Endodermal cell (in vitro differentiated cells): ENCODE measurements around the gene PDCD2L. TPM values are rescaled to one million over a fixed set of nuclear protein-coding genes. Genes with fewer than 3 reads are reported as not detected.
"Not testable (repeated sequence)": the region's sequence is repeated elsewhere in the genome, so short reads cannot be mapped to it uniquely, and the experiment has no call there.

Experiments used
- DNase-seq: peaks from one replicate; pipeline ENCODE4 v3.0.0-alpha.2; 2017
- H3K27ac ChIP-seq: 2 replicates; pipeline ENCODE4 v1.5.1; 2013; ENCODE audit warnings: mild to moderate bottlenecking, low read depth, low read length, moderate library complexity
- H3K27me3 ChIP-seq: 2 replicates; pipeline ENCODE4 v1.6.1; 2013; ENCODE audit warnings: mild to moderate bottlenecking, low read length, moderate library complexity; ENCODE audit not compliant: insufficient read depth, control insufficient read depth, poor library complexity, severe bottlenecking
- H3K36me3 ChIP-seq: 2 replicates; pipeline ENCODE4 v1.7.0; 2013; ENCODE audit warnings: mild to moderate bottlenecking, low read length, moderate library complexity; ENCODE audit not compliant: control insufficient read depth, insufficient read depth
- H3K4me1 ChIP-seq: one replicate; pipeline ENCODE4 v1.7.0; 2013; ENCODE audit warnings: low read length; ENCODE audit not compliant: control insufficient read depth, insufficient read depth
- H3K4me3 ChIP-seq: 2 replicates; pipeline ENCODE4 v1.5.1; 2013; ENCODE audit warnings: mild to moderate bottlenecking, low read length, moderate library complexity
- H3K9ac ChIP-seq: 2 replicates; pipeline ENCODE4 v1.6.1; 2013; ENCODE audit warnings: mild to moderate bottlenecking, low read length, moderate library complexity; ENCODE audit not compliant: poor library complexity, severe bottlenecking; ENCODE audit errors: extremely low read depth
- H3K9me3 ChIP-seq: 2 replicates; pipeline ENCODE4 v1.6.1; 2013; ENCODE audit warnings: mild to moderate bottlenecking, low read length, moderate library complexity; ENCODE audit not compliant: control insufficient read depth
- H3K27ac Mint-ChIP-seq: 2 replicates; pipeline ENCODE4 v1.8.0; 2020; ENCODE audit warnings: mixed read lengths
- H3K27me3 Mint-ChIP-seq: 2 replicates; pipeline ENCODE4 v1.8.0; 2021; ENCODE audit warnings: mild to moderate bottlenecking, mixed read lengths; ENCODE audit not compliant: insufficient read depth
- H3K36me3 Mint-ChIP-seq: 2 replicates; pipeline ENCODE4 v1.8.0; 2020; ENCODE audit warnings: low read depth, mixed read lengths
- H3K4me1 Mint-ChIP-seq: 2 replicates; pipeline ENCODE4 v1.8.0; 2020; ENCODE audit warnings: mixed read lengths
- H3K4me3 Mint-ChIP-seq: 2 replicates; pipeline ENCODE4 v1.8.0; 2020; ENCODE audit warnings: mild to moderate bottlenecking, moderate library complexity, mixed read lengths
- H3K9me3 Mint-ChIP-seq: 2 replicates; pipeline ENCODE4 v1.8.0; 2020; ENCODE audit warnings: mild to moderate bottlenecking, mixed read lengths
- WGBS, 2 experiments: methylation state at CpG; one replicate each; pipeline versions ENCODE4 v1.1.5 to v1.1.7; 2013; ENCODE audit warnings: missing lambda C conversion rate in 2 of 2, mixed read lengths in 1 of 2; ENCODE audit not compliant: insufficient coverage in 1 of 2, insufficient read length in 1 of 2; 5-methylcytosine and 5-hydroxymethylcytosine counted together
- total RNA-seq, 2 donors: library from RNA; stranded (reverse); fragmentation: NEBNext Ultra II Directional in 1 of 2; extraction: Animal tissue kit (Norgen Biotek cat#: 25700) in 1 of 2; gene quantifications; 2 replicates in 1 of 2; 3 replicates in 1 of 2; pipeline ENCODE4 v1.2.1, GENCODE V29; 2021
- TF ChIP-seq, protein P1 (sequence below): fragments of 200-600 bp; sonication (generic); conservative IDR thresholded peaks from 2 replicates; pipeline ENCODE4 v1.5.0; 2021; ENCODE audit warnings: antibody characterized with exemption, mild to moderate bottlenecking

Gene PDCD2L
- total RNA-seq, 2 donors from 2014 or later, result 25.0 to 25.1 TPM

DNA sequence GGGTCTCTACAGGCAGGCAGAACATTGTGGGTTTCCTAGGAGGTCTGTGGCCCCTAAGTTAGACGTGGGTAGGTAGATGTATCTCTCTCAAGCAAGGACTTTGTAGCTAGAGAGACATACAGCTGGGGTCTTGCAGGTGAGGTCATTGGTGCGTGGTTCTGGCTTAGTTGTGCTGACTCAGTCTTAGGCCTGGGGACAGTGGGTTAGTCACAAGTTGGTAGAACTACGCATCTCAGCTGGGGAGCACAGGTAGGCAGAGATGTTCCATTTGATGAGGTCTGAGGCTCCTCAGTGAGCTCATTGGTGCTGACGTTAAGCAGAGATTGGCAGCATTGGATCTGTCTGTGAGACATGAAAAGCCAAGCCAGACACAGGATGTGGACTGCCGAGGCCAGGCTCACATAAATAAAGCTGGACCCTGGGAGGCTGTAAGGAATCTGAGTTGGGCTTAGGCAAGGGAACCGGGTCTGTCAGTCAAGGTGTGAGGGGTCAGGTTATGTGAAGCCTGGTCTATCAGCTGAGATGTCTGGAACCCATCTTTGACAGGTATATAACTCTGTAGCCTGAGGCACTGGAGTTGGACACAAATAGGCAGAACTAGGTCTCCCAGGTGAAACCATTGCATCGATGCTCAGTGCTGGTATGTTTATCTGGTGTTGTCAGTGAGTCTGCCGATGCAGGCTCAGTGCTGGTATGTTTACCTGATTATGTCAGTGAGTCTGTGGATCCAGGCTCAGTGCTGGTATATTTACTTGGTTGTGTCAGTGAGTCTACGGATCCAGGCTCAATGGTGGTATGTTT is 17.4 kb upstream of the PDCD2L start:
- TF ChIP-seq, protein P1, sequence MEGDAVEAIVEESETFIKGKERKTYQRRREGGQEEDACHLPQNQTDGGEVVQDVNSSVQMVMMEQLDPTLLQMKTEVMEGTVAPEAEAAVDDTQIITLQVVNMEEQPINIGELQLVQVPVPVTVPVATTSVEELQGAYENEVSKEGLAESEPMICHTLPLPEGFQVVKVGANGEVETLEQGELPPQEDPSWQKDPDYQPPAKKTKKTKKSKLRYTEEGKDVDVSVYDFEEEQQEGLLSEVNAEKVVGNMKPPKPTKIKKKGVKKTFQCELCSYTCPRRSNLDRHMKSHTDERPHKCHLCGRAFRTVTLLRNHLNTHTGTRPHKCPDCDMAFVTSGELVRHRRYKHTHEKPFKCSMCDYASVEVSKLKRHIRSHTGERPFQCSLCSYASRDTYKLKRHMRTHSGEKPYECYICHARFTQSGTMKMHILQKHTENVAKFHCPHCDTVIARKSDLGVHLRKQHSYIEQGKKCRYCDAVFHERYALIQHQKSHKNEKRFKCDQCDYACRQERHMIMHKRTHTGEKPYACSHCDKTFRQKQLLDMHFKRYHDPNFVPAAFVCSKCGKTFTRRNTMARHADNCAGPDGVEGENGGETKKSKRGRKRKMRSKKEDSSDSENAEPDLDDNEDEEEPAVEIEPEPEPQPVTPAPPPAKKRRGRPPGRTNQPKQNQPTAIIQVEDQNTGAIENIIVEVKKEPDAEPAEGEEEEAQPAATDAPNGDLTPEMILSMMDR, result no peak
- Mint-ChIP-seq H3K36me3 (peaks cover 68% of the 10 kb centered on the region), H3K4me3 (no peak overlapping the region), H3K4me1 (no peaks in the 10 kb centered on the region), H3K9me3 (no peaks in the 10 kb centered on the region), H3K27me3 (no peaks in the 10 kb centered on the region), H3K27ac (no peak overlapping the region)
- no peaks in the 10 kb centered on the region for H3K27me3 ChIP-seq
- H3K4me1 ChIP-seq, result no peaks in the 10 kb centered on the region
- no peaks in the 10 kb centered on the region for H3K9me3 ChIP-seq
- no peak for DNase-seq
- H3K36me3 ChIP-seq, result peaks cover 77% of the 10 kb centered on the region
- no peak overlapping the region for H3K9ac ChIP-seq
- WGBS, 2 experiments, result 91% methylated on average over 7 to 9 of the region's 9 CpGs
- H3K27ac ChIP-seq, result no peak overlapping the region
- no peak overlapping the region for H3K4me3 ChIP-seq

DNA sequence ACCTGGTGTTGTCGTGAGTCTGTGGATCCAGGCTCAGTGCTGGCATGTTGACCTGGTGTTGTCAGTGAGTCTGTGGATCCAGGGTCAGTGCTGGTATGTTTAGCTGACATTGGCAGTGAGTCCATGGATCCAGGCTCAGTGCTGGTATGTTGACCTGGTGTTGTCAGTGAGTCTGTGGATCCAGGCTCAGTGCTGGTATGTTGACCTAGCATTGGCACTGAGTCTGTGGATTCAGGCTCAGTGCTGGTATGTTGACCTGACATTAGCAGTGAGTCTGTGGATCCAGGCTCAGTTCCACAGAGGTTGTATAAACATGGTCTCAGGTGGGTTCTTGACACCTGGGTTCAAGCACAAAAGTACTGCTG is 16.8 kb upstream of the PDCD2L start:
- Histone ChIP-seq H3K4me1 (no peaks in the 10 kb centered on the region), H3K36me3 (peaks cover 73% of the 10 kb centered on the region), H3K9ac (no peak overlapping the region), H3K27ac (no peak overlapping the region), H3K9me3 (no peaks in the 10 kb centered on the region), H3K27me3 (no peaks in the 10 kb centered on the region), H3K4me3 (no peak overlapping the region)
- Mint-ChIP-seq H3K27me3 (no peaks in the 10 kb centered on the region), H3K9me3 (no peaks in the 10 kb centered on the region), H3K27ac (no peak overlapping the region), H3K36me3 (peaks cover 62% of the 10 kb centered on the region), H3K4me1 (no peaks in the 10 kb centered on the region), H3K4me3 (no peak overlapping the region)
- no peak for DNase-seq
- 88% methylated on average over 1 of the region's 1 CpG; no CpG with 5 or more reads in 1 of the 2 experiments for WGBS, 2 experiments
- TF ChIP-seq, protein P1, result no peak

DNA sequence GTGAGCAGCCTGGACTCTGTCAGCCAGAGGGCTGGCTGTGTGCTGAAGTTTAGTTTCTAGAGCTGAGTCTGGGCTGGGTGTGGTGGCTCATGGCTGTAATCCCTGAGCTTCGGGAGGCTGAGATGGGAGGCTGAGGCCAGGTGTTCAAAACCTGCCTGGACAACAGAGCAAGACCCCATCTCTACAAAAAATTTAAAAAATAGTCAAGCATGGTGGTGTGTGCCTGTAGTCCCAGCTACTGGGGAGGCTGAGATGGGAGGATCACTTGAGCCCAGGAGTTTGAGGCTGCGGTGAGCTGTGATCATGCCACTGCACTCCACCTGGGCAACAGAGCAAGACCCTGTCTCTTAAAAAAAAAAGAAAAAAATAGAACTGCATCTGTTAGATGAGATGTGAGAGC is 15.5 kb upstream of the PDCD2L start:
- H3K27ac ChIP-seq, H3K27me3 ChIP-seq, H3K27ac Mint-ChIP-seq, H3K4me3 Mint-ChIP-seq, H3K9ac ChIP-seq, H3K9me3 Mint-ChIP-seq, H3K27me3 Mint-ChIP-seq, H3K4me3 ChIP-seq, H3K4me1 ChIP-seq, DNase-seq, H3K4me1 Mint-ChIP-seq, H3K9me3 ChIP-seq: not testable (repeated sequence)
- peaks cover 49% of the 10 kb centered on the region for H3K36me3 Mint-ChIP-seq
- WGBS, 2 experiments, result 97% methylated on average over 2 of the region's 2 CpGs; no CpG with 5 or more reads in 1 of the 2 experiments
- peaks cover 66% of the 10 kb centered on the region for H3K36me3 ChIP-seq

DNA sequence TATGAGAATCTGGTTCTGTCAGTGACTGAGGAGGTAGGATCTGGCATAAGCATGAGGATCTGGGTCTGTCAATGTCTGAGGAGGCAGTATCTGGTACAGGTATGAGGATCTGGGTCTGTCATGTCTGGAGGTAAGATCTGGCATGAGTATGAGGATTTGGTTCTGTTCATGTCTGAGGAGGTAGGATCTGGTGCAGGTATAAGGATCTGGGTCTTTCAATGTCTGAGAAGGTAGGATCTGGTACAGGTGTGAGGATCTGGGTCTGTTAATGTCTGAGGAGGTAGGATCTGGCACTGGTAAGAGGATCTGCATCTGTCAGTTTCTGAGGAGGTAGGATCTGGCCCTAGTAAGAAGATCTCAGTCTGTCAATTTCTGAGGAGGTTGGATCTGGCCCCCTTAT is 12.4 kb upstream of the PDCD2L start:
- peaks cover 28% of the 10 kb centered on the region for H3K36me3 Mint-ChIP-seq
- peaks cover 54% of the 10 kb centered on the region for H3K36me3 ChIP-seq
- no peaks in the 10 kb centered on the region for H3K27me3 ChIP-seq
- no peaks in the 10 kb centered on the region for H3K4me1 Mint-ChIP-seq
- H3K27me3 Mint-ChIP-seq, result no peaks in the 10 kb centered on the region
- H3K4me1 ChIP-seq, result no peaks in the 10 kb centered on the region
- DNase-seq, result no peak
- no peaks in the 10 kb centered on the region for H3K9me3 Mint-ChIP-seq
- TF ChIP-seq, protein P1, result no peak
- H3K27ac ChIP-seq, result no peak overlapping the region
- no peak overlapping the region for H3K9ac ChIP-seq
- H3K9me3 ChIP-seq, result no peaks in the 10 kb centered on the region
- H3K4me3 Mint-ChIP-seq, result no peak overlapping the region
- H3K27ac Mint-ChIP-seq, result no peak overlapping the region
- no peak overlapping the region for H3K4me3 ChIP-seq
